ENCODE results near the gene ADO. TPM values are rescaled to one million over a fixed set of nuclear protein-coding genes. Genes with fewer than 3 reads are reported as not detected.

ADO gene
- total RNA-seq, 4 donors from 2014 or later, result 9.6 to 25.4 (median 15.0) TPM

DNA sequence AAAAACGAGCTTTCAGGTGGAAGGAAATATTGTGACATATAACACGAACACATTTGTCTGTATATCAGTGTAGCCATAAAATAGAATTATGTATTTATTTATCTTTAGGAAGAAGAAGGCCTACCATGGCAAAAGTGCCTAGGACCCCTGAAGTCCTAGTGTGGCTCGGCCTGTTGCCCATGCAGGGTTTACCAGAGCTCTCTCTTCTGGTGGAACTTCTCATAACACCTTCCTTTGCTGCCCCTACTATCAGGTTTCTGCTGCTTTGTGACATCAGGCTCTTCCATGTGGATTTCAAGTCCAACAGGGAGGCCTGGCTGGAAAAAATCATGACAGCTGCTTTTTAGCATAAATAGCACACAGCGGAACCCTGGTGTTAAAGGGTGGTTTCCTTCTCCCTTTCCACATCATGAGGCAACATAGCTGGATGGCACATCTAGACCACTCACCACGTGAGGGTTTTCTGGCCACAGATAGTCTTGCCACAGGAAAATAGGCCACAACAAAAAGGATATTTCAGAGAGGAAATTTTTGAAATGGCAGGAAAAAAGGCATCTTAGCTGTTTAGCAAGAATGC lies 44.8 kb upstream of the ADO start:
- Histone ChIP-seq H3K4me1 (no peaks in the 10 kb centered on the region), H3K9me3 (no peaks in the 10 kb centered on the region), H3K27me3 (no peaks in the 10 kb centered on the region), H3K36me3 (no peaks in the 10 kb centered on the region), H3K27ac (no peak overlapping the region), H3K4me3 (no peak overlapping the region)
- intact Hi-C loops (cut with DNase I; ENCODE audit: low total_unique reads), result no loop called here
- WGBS, 2 donors (ENCODE audit: low coverage in 1 of 2), result 79% methylated on average over 4 to 5 of the region's 5 CpGs
- TF ChIP-seq POLR2A (IDR thresholded peaks at IDR 0.05) (no peak), POLR2AphosphoS5 (IDR thresholded peaks at IDR 0.05) (no peak), EP300 (IDR thresholded peaks at IDR 0.05; ENCODE audit: low read depth) (no peak), CTCF (IDR thresholded peaks at IDR 0.05) (no peak)
- in situ Hi-C loops (cut with MboI; ENCODE audit: low pct_ligation_motif_present in 1 of 4, low pct_unique_long_range_greater_than_20kb in 1 of 4, low sequenced_read_pairs in 3 of 4), result no loop called here
- DNase-seq, result no peak

DNA sequence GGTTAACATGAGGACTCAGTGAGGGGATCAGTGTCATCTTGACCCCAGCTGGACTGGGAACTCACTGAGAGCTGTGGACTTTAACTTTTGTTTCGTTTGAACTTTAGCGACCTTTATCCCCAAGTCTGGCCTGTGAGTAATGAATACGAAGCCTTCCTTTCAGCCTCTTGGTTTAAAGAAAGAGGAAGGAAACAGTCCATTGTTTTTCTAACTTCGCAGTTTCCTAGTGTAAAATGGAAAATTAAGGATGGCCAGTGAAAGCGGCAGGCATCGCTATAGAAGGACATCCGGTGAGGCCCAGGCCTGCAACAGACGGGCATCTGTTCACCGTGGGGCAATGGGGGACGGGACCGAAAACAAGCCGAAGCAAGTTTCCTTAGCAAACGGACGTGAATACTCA lies 44.1 kb upstream of the ADO start:
- Histone ChIP-seq H3K27ac (no peak overlapping the region), H3K36me3 (no peaks in the 10 kb centered on the region), H3K9me3 (no peaks in the 10 kb centered on the region), H3K4me1 (no peaks in the 10 kb centered on the region), H3K27me3 (no peaks in the 10 kb centered on the region), H3K4me3 (no peak overlapping the region)
- no peak for DNase-seq
- 83 to 84% methylated on average over 2 to 14 of the region's 14 CpGs for WGBS, 2 donors (ENCODE audit: low coverage in 1 of 2)
- intact Hi-C loops (cut with DNase I; ENCODE audit: low total_unique reads), result no loop called here
- in situ Hi-C loops (cut with MboI; ENCODE audit: low pct_ligation_motif_present in 1 of 4, low pct_unique_long_range_greater_than_20kb in 1 of 4, low sequenced_read_pairs in 3 of 4), result no loop called here
- no peak for TF ChIP-seq CTCF (IDR thresholded peaks at IDR 0.05)
- no peak for TF ChIP-seq POLR2AphosphoS5 (IDR thresholded peaks at IDR 0.05)
- TF ChIP-seq POLR2A (IDR thresholded peaks at IDR 0.05), result no peak
- no peak for TF ChIP-seq EP300 (IDR thresholded peaks at IDR 0.05; ENCODE audit: low read depth)

DNA sequence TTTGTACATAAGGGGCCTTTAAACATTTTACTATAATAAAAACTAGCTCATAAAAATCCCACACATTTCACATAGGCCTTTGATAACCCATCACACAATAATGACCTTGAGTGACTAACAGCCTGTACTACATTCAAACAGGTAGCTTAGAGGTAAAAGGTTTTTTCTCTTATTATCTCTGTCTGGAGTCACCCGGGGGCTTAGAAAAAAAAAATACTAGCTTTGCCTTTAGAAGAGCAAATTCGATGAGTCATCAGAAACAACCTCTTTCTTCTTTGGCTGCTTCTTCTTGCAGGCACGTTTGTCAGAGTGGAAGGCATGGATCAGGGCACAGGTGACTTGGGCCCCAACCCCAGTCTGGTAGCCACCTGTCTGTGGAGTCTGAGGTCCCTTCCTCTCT lies 43.4 kb upstream of the ADO start:
- intact Hi-C loops (cut with DNase I; ENCODE audit: low total_unique reads), result no loop called here
- Histone ChIP-seq H3K9me3 (no peaks in the 10 kb centered on the region), H3K27ac (no peak overlapping the region), H3K27me3 (no peaks in the 10 kb centered on the region), H3K4me1 (no peaks in the 10 kb centered on the region), H3K36me3 (no peaks in the 10 kb centered on the region), H3K4me3 (no peak overlapping the region)
- in situ Hi-C loops (cut with MboI; ENCODE audit: low pct_ligation_motif_present in 1 of 4, low pct_unique_long_range_greater_than_20kb in 1 of 4, low sequenced_read_pairs in 3 of 4), result no loop called here
- DNase-seq, result no peak
- 32 to 33% methylated on average over 2 to 3 of the region's 3 CpGs for WGBS, 2 donors (ENCODE audit: low coverage in 1 of 2)
- no peak for TF ChIP-seq POLR2A (IDR thresholded peaks at IDR 0.05)
- no peak for TF ChIP-seq EP300 (IDR thresholded peaks at IDR 0.05; ENCODE audit: low read depth)
- TF ChIP-seq CTCF (IDR thresholded peaks at IDR 0.05), result no peak
- no peak for TF ChIP-seq POLR2AphosphoS5 (IDR thresholded peaks at IDR 0.05)

GRCh38 chr10:62763155-62763554 lies 41.4 kb upstream of the ADO start:
- H3K27me3 ChIP-seq, result no peaks in the 10 kb centered on the region
- H3K4me1 ChIP-seq, result no peaks in the 10 kb centered on the region
- no peaks in the 10 kb centered on the region for H3K9me3 ChIP-seq
- TF ChIP-seq POLR2A (IDR thresholded peaks at IDR 0.05) (no peak), POLR2AphosphoS5 (IDR thresholded peaks at IDR 0.05) (no peak), CTCF (IDR thresholded peaks at IDR 0.05) (no peak), EP300 (IDR thresholded peaks at IDR 0.05; ENCODE audit: low read depth) (no peak)
- no peak for DNase-seq
- no peak overlapping the region for H3K4me3 ChIP-seq
- H3K36me3 ChIP-seq, result no peaks in the 10 kb centered on the region
- WGBS, 2 donors (ENCODE audit: low coverage in 1 of 2), result 98% methylated on average over 4 of the region's 4 CpGs; no CpG with 5 or more reads in 1 of the 2 donors
- intact Hi-C loops (cut with DNase I; ENCODE audit: low total_unique reads) (no loop called here), in situ Hi-C loops (cut with MboI; ENCODE audit: low pct_ligation_motif_present in 1 of 4, low pct_unique_long_range_greater_than_20kb in 1 of 4, low sequenced_read_pairs in 3 of 4) (no loop called here)
- H3K27ac ChIP-seq, result no peak overlapping the region

All from transverse colon (tissue), 4 donors.